Fibroblast of skin of right quadriceps (primary cell): Measurements from ENCODE around the gene LRRN1.
"Not testable (repeated sequence)": the region's sequence is repeated elsewhere in the genome, so short reads cannot be mapped to it uniquely, and the experiment has no call there.

ENCODE experiments used
- DNase-seq: peaks from one replicate; pipeline ENCODE4 v3.0.0-alpha.2; 2013

Gene LRRN1

DNA sequence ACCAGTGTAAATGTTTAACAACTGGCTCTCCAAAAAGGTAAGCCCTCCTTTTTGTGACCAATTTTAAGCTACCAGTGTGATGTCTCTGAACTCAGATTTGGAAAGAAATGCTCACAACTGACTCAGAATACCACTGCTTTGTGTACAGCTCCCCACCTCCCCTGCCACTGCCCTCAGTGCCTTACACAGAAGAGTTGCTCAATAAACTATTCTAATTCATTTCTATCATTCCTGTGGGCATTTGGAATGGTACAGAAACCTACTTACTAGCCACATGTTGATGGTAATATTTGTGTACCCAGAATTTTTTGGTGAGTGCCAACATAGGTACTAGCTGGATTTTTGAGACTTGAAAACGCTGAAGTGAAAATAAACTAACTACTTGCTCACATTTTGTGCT is 16.0 kb downstream of the LRRN1 start:
- no peak for DNase-seq

DNA sequence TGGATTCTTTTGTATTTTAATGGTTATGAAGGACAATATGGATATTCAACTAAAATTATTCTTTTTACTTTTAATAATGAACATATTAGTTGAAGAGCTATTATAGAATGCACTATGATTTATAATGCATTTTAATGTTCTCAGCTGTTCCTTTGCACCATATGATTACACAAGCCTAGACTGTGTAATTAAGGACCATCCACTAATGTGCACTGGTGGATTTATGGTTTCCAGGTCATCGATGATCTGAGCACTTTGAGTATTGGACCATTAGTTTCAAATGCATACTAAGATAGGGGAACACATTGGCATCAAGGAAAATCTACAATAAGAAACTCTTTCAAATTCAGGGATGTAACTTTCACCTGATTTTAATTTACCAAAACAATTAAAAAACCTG is 16.8 kb downstream of the LRRN1 start:
- no peak for DNase-seq

DNA sequence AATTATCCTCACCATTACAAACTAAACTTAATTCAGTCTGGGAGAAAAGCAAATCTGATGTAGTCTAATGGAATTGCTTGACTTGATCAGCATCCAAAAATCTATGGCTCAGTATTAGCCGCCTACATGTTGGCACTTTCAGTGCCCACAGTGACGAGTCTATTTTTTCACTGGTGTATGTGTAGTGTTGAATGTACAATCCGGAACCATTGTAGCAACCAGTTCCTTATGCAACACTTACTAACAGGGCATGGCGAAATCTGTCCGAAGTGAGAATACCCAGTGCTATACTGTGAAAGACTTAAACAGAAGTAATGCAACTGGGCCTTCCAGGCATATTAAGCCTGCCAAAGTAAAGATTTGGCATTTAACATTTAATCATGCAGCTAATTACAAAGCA is 18.6 kb downstream of the LRRN1 start:
- DNase-seq, result no peak

DNA sequence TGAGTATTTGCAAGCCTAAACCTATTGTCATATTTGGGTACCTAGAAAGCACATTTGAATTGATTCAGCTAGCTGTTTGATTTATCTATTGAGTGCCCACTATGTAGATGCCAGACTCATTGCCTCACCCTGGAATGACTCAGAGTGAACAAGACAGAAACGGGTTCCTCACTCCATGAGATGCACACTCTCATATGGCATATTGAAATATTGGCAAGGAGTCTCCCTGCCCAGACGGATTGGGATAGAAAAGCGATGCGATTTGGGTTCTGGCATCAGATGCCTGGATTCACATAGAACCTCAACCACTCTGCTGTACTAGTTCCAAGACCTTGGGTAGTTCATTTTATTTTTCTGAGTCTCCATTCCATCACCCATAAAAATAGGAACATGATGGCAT is 22.5 kb downstream of the LRRN1 start:
- no peak for DNase-seq

DNA sequence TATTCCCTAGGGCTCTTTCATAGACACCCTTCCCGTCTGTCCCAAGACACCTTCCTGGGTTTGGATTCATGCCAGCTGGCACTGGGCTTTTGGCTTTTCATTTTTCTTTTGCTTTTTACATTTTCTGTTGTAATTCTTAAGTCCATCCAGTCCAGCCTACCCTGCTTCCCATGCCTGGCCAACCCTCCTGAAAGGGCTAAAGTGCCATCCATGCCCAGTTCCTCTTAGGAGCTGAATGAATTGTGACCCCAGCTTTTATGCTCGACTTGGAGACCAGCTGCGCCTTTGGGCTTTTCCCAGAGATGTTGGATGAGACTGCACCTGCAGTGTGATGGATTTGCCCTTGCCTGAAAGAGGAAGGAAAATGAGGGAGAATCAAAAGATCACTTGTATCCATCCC is 25.8 kb downstream of the LRRN1 start:
- no peak for DNase-seq

DNA sequence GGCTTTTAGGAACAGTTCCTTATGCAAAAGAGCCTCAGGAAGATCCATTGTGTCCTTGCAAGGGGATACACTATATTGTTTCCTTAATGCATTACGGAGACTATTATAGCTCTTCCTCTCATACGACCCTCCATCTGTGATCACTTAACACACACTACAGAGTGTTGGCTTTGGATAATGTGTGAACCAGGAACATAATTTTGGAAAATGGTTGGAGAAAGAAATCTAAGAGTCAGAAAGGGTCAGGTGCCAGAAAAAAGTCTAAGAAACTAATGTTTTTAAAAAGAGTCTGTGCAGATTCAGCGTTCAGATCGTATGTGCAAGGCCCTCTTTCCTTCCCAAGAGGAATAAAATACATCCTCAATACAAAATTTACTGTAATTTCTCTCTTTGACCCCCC is 27.3 kb downstream of the LRRN1 start:
- DNase-seq, result no peak

DNA sequence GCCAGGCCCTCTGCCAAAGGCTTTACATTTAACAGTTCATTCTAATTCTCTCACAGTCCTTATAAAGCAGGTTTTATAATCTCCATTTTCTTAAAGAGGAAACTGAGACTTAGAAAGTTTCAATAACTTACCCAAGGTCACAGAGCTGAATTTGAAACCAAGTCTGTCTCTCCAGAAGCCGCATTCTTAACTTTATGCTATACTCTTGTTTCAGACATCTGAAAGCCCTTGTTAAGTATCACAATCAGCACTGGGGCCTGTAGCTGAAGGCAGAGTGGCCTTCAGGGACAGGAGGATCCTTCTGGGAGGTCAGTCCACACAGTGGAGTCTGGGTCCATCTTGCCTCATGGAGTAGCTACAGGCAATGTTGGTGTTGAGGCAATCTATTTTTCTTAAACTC is 27.9 kb downstream of the LRRN1 start:
- DNase-seq, result no peak

DNA sequence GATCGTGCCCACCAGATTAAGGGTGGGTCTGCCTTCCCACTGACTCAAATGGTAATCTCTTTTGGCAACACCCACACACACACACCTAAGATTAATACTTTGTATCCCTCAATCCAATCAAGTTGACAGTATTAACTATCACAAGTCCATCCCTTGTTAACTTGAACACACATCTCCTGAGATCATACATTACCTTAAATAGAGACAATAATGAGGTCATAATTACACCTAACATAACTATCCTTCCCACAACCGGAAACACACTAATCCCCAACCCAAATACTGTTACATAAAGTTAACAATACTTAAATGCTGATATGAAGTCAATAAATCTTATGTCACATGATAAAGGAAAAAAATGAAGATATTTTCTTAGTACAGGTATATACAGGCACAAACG is 29.2 kb downstream of the LRRN1 start:
- DNase-seq, result not testable (repeated sequence)

DNA sequence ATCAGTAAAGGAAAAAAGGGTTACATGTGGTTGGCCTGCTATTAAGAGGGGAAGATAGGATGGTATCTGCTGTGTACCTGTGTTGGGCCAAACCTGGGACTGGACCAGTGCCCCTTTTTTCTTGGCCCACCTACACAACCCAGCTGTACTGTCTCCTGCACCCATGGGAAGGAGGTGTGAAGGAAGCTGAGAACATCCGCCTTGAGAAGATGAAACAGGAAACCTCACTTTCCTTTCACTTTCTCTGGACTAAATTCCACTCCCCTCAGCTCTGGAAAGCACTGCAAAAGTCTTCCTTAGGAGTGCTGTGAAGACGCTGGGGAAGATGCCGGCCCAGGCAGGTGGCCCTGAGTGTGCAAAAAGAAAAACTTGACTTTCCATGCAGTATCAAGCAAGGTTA is 37.6 kb downstream of the LRRN1 start:
- no peak for DNase-seq

DNA sequence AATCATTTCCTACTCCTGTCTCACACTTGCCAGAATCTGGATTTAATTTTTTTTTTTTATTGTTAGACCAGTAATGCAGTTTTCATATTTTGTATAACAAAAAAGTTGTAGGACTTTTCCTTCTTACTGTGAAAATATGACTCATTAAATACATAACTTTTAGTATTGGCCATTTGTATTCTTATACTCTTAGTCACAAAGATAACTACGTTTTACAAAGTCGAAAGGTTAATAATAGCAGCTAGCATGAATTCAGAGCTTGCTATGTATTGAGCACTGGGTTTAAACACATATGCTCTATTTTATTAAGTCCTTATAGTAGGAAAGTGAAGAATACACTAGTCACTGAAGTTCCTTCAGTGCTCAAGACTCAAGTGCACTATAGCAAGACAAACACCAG is 43.1 kb downstream of the LRRN1 start:
- no peak for DNase-seq

DNA sequence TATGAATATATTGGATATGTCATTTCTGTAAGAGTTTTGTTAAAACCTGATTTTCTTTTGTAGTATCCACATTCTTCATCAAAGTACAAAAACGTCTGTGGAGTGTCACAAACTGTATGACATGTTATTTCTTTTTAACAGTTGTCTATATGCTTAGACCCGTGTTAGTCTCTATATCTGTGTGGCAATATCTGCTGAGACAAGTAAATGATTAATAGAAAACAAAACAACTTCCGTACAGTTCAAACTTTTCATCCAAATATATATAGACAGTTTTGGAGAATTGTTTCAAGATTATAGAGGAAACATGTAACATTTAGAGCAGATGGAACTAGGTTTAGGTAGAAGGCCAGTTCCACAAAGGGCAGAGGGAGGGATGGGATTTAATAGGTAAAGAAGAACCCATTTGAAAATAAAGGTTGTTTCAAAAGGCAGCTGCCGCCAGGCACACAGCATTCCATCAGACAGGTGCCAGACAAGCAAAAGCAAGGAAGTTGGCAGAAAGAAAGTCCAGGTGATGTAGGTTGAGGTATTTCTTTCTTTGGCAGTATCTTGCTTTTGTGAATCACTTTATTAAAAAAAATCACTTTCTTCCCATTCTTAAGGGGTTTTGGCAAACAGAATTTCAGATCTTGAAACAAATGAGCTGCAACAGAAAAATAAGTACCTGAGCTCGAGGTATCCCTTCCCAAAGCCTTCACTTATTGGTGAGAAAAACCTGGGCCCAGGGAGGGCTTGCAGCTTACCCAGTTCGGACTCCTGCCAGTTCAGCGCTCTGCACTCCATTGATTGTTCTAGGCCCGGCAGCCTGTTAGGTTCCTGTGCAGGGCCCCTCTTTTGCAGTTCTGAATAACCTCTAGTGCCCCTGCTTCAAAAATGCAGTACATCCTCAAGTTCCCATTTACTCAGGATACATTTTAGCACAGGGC is 49.0 kb downstream of the LRRN1 start:
- DNase-seq, result no peak

DNA sequence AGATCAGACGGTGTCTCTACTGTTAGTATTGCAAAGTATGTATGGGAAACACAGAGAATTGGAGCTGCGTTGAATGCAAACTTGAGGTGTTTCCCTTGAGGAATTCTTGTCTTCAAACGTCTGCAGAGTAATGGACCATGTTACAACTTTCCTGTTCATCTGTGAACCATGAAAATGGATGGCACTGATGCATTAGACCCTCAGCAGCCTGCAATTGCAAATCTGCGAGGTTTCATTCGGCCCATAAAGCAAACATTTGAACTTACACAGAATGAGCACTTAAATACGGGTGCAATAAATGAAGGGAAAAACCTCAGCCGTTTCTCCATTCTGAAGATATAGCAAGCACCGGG is 49.7 kb downstream of the LRRN1 start:
- DNase-seq, result no peak

DNA sequence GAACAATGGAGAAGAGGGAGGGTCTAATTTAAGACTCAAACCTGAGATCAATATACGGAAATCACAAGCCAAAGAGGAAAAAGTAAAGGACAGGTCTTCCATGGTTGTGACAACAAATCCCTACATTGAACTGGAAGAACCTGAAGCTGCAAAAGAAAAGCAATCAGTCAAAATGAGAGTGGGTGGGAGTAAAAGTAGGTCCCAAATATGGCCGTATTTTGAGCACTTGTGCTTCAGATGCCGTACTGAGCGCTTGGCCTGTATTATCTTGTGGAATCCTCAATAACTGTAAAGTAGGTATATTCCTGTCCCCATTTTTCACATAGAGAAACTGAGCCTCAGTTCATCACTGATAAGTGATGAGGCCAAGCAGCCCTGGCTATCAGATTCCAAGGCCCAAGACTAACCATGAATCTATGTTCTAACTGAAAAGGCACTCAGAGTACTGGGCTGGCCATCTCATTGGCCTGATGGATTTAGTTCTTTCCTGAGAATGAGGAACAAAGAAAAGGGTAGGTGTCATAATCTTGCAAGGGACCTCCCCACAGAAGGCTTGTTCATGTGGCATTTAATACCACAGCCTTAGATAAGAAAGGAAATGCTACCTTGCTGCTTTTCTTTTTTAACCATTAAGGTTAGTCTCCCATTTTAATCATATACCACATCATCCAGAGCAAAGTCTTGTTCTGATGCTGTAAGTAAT is 52.5 kb downstream of the LRRN1 start:
- no peak for DNase-seq

DNA sequence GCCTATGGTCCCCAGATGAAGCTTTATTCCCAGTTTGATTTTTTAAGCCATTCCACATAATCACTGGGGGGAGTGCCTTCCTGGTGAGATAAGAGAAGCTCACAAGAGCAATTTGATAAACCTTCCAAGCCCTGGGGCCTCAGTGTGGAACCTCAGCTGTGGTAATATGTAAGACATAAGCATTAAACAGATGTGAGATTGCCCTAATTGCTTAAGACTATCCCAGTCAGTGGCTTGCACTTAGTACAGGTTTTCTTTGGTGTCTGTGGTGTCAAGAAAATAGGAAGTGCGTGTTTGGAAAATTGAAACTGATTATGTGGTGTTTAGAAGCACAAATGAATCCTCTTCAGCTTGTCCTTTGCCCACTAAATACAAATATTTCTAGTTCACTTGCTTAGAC is 54.3 kb downstream of the LRRN1 start:
- no peak for DNase-seq

DNA sequence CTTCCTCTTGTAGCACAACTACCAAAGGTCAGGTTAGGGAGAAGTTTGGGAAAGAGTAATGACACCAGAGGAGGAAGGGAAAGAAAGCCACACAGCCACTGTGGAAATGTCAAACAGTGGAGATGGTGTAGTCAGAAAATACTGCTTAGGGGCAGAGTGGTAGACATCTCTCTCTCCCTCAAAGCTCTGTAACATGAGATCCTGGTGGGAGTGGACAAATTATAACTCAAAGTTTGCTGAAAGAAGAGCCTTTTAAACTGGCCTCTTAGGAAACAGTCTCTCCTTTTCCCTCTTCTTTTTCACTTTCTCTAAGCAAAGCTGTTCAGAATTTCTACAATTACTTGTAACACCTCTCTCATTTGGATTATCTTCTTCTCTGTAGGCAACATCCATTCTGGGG is 55.8 kb downstream of the LRRN1 start:
- DNase-seq, result no peak

DNA sequence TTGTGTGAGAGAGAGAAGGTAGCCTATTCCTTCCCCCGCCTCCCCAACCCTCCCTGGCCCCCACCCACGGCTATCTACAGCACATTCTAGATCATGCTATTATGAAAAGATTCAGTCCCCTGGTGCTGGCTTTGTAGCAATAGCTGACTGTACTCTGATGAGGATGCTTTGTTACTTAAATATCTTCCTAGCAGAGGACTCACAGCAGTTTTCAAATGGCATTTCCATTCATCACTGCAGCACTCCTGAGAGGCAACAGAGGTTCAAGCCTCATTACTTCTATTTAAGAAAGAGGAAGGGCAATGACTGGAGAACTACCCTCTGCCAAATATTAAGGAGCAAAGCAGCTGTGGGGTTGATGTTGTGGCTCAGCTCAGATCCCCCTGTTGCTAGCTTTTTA is 61.0 kb downstream of the LRRN1 start:
- no peak for DNase-seq

DNA sequence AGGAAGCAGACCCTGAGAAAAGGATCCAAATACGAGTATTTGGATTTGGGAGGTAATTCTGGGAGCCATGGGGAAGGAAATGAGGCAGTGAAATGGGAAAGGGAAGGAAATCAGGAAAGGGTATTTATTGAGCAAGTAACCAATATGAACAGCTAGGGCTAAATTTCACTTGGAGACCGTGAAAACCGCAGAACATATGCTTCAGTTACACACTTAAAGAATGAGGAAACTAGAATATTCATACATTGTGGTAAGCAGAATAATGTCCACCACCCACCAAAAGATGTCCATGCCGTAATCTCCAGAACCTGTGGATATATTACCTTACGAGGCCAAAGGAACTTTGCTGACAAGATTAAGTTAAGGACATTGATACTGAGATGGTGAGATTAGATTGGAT is 63.3 kb downstream of the LRRN1 start:
- no peak for DNase-seq

DNA sequence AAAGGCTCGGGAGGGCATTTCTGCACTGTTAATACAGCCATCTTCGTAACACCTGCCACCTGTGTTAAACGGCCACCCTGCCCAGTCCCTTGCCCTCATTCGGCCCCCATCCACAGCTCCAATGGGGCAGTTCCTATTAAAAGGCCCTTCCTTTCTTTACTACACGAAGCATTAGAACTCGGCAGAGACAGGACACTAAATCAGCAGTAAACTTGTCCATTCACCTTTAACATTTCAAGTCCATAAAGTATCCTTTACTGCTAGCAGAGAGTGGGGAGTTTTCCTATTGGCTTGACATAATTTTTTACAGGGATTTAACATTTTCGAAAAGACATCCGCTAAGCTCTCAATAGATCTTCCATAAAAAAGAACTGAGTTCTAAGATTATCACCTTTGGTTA is 76.3 kb downstream of the LRRN1 start:
- no peak for DNase-seq

DNA sequence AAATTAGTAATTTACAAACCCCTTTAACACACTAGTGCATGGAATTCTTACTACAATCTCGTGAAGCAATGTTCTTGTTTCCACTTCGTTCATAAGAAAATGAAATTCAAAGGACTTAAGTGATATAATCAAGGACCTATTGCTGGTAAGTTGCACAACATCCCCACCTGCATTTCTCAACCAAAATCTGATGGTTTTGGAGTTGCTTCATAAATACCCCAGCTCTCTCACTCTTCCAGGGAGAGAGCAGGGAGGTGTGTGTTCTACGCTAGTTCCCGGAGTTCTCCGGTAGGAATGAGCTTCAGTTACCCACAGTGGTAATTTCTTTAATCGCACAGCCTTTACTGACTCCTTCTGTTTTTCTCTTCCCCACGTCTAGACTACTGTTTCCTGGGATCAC is 81.8 kb downstream of the LRRN1 start:
- no peak for DNase-seq

DNA sequence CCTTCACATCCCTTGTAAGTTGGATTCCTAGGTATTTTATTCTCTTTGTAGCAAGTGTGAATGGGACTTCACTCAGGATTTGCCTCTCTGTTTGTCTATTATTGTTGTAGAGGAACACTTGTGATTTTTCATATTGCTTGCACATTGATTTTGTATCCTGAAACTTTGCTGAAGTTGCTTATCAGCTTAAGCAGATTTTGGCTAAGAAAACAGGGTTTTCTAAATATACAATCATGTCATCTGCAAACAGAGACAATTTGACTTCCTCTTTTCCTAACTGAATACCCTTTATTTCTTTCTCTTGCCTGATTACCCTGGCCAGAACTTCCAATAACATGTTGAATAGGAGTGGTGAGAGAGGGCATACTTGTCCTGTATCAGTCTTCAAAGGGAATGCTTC is 88.1 kb downstream of the LRRN1 start:
- DNase-seq, result not testable (repeated sequence)

DNA sequence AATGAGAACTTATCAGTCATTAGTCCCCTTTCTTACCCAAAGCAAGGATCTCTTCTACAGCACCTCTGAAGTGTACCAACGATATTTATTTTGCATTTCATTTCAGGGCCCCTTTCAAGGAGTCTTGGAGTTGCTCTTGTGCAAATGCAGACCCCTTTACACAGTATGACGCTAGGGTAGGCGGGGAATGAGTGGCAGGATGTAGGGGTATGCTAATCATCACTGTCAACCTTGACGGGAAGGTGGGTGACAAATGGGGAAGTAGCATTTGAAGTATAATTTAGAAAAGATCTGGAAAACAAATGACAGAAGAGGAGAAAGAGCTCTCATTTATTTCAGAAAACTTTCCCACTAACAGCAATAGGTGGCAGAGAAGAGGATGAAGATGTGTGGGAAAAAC is 94.4 kb downstream of the LRRN1 start:
- DNase-seq, result no peak
